Esophagus muscularis mucosa (tissue), 4 donors: Measurements from ENCODE around the gene LAMTOR5. TPM values are rescaled to one million over a fixed set of nuclear protein-coding genes. Genes with fewer than 3 reads are reported as not detected.
"Not testable (repeated sequence)": the region's sequence is repeated elsewhere in the genome, so short reads cannot be mapped to it uniquely, and the experiment has no call there.

Experiments used
- DNase-seq: peaks from one replicate; pipeline ENCODE4 v3.0.0-alpha.2; 2017; ENCODE audit errors: extremely low spot score
- H3K27ac ChIP-seq, 4 donors: fragments of 200-600 bp; sonication (generic); replicated peaks in 1 of 4; 1 replicate in 3 of 4; 2 replicates in 1 of 4; pipeline ENCODE4 v1.5.1; 2016 to 2019; ENCODE audit warnings: mild to moderate bottlenecking in 1 of 4
- H3K27me3 ChIP-seq, 4 donors: fragments of 200-600 bp; sonication (generic); one replicate each; pipeline versions ENCODE4 v1.5.1 to v1.6.0; 2016 to 2019
- H3K36me3 ChIP-seq, 4 donors: fragments of 200-600 bp; sonication (generic); one replicate each; pipeline ENCODE4 v1.5.1; 2016 to 2019
- H3K4me1 ChIP-seq, 4 donors: fragments of 200-600 bp; sonication (generic); one replicate each; pipeline ENCODE4 v1.5.1; 2016 to 2019
- H3K4me3 ChIP-seq, 4 donors: fragments of 200-600 bp; sonication (generic); 1 replicate in 2 of 4; 2 replicates in 2 of 4; pipeline ENCODE4 v1.5.1; 2016 to 2019; ENCODE audit warnings: mild to moderate bottlenecking in 4 of 4, moderate library complexity in 1 of 4
- H3K9me3 ChIP-seq, 4 donors: fragments of 200-600 bp; sonication (generic); 1 replicate in 3 of 4; 2 replicates in 1 of 4; pipeline ENCODE4 v1.5.1; 2016 to 2019
- EP300 ChIP-seq: sonication (generic); formaldehyde crosslinking; IDR thresholded peaks from one replicate; pipeline ENCODE4 v1.6.1; 2017; ENCODE audit warnings: antibody characterized with exemption
- POLR2A ChIP-seq: fragments of 450-650 bp; IDR thresholded peaks from one replicate; pipeline ENCODE4 v1.6.1; 2017; ENCODE audit warnings: antibody characterized with exemption, moderate library complexity, mild to moderate bottlenecking, low read depth
- POLR2AphosphoS5 ChIP-seq, 2 donors: sonication (generic); formaldehyde crosslinking; IDR thresholded peaks; one replicate each; pipeline ENCODE4 v1.6.1; 2017; ENCODE audit warnings: antibody characterized with exemption in 2 of 2
- WGBS: methylation state at CpG from one replicate; pipeline ENCODE4 v1.1.5; 2018; 5-methylcytosine and 5-hydroxymethylcytosine counted together
- intact Hi-C: fragments of 100-400 bp; cut with DNase I; formaldehyde crosslinking; loops from one replicate; pipeline ENCODE4 v1.15.1; 2023
- total RNA-seq, 4 donors: library from RNA; depleted of rRNA; stranded (reverse); fragments of >200 nt; gene quantifications; one replicate each; pipeline versions ENCODE4 v1.1.0 to v1.2.1, GENCODE V29; 2016
- TF ChIP-seq, protein P1 (sequence below), 3 experiments: fragments of 200-600 bp in 2 of 3; fragments of 450-650 bp in 1 of 3; sonication (generic) in 2 of 3; IDR thresholded peaks; one replicate each; pipeline ENCODE4 v1.5.1; 2017 to 2019; ENCODE audit warnings: antibody characterized with exemption in 3 of 3, mild to moderate bottlenecking in 2 of 3, moderate library complexity in 1 of 3

Gene LAMTOR5
- total RNA-seq, 4 donors from 2014 or later, result 59.9 to 113 (median 71.0) TPM

DNA sequence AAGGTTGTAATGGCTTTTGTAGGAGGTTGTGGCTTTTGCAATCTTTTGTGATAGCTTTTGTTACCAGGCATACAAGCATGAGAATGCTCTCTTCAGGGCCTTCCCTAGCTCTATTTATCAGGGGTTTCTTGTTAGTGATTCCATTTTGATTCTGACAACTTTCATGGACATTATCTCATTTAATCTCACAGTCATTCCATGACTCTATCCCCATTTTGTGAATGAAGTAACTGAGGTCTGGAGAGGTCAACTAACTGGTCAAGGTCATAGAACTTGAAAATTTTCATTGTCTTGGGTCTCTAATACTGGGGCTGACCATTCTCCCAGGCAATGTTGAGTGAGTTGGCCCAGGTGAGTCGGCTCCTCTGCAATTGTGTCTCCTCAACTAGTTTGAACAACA is 11.2 kb upstream of the LAMTOR5 start:
- Histone ChIP-seq H3K9me3 (no peaks in the 10 kb centered on the region), H3K27me3 (no peaks in the 10 kb centered on the region), H3K4me1 (peaks cover 0 to 5% (median 2%) of the 10 kb centered on the region in 4 donors), H3K4me3 (no peak overlapping the region), H3K27ac (no peak overlapping the region), H3K36me3 (no peaks in the 10 kb centered on the region)
- no peak for DNase-seq
- 88% methylated on average over 1 of the region's 1 CpG for WGBS
- intact Hi-C loops, result no loop called here
- no peak for TF ChIP-seq EP300
- TF ChIP-seq POLR2A, result no peak
- TF ChIP-seq, protein P1, sequence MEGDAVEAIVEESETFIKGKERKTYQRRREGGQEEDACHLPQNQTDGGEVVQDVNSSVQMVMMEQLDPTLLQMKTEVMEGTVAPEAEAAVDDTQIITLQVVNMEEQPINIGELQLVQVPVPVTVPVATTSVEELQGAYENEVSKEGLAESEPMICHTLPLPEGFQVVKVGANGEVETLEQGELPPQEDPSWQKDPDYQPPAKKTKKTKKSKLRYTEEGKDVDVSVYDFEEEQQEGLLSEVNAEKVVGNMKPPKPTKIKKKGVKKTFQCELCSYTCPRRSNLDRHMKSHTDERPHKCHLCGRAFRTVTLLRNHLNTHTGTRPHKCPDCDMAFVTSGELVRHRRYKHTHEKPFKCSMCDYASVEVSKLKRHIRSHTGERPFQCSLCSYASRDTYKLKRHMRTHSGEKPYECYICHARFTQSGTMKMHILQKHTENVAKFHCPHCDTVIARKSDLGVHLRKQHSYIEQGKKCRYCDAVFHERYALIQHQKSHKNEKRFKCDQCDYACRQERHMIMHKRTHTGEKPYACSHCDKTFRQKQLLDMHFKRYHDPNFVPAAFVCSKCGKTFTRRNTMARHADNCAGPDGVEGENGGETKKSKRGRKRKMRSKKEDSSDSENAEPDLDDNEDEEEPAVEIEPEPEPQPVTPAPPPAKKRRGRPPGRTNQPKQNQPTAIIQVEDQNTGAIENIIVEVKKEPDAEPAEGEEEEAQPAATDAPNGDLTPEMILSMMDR (IDR thresholded peaks at IDR 0.05), result no peak
- no peak for TF ChIP-seq POLR2AphosphoS5 (IDR thresholded peaks at IDR 0.05)

DNA sequence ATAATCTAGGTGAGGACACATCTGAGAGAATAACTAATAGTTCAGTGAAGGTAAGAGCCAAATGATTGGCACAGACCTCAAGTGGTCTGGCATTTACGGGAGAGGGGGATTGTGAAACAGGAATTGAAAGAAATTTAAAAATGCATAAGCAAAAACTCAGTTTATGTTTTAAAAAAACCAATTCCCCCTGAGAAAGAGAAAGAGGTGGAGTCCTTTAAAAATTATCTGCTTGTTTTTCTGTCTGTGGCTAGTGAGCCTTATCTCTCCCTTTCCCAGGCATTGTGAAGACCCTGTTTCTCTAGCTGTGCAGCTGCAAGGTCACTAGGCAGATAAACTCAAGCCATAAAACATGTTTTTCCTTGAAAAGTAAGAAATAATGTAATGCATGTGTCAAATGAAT is 5.6 kb upstream of the LAMTOR5 start:
- 78% methylated on average over 1 of the region's 1 CpG for WGBS
- peaks cover 9 to 15% (median 11%) of the 10 kb centered on the region in 4 donors for H3K4me1 ChIP-seq
- not testable (repeated sequence) for H3K27me3 ChIP-seq, H3K27ac ChIP-seq, H3K9me3 ChIP-seq, H3K36me3 ChIP-seq, H3K4me3 ChIP-seq, DNase-seq
- intact Hi-C loops, result loop anchor here (2.0 to 5.0 kb wide), 2 partner anchors 48 to 84 kb away; no protein-coding TSS in a partner anchor

DNA sequence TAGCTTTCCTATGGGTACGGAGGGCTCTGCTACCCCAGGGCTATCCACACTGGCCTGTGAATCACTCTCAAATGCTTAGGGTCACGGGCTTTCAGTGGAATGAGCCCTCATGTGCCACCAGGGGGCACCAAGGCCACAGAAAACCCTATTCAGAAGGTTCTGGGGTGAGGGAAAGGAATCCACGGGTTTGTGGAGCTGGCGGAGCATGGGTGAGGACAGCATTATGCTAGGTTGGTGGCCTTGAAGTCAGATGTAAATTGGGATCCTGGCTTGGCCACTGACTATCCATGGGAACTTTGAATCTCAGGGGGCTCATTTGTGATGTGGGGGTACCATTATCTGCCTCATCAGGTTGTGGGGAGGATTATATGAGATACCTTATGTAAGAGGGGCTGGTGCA is 5.1 kb upstream of the LAMTOR5 start:
- H3K4me3 ChIP-seq, result no peak overlapping the region
- no peaks in the 10 kb centered on the region for H3K9me3 ChIP-seq
- no peak for DNase-seq
- no peak overlapping the region for H3K27ac ChIP-seq
- intact Hi-C loops, result loop anchor here (2.0 to 5.0 kb wide), 2 partner anchors 48 to 85 kb away; no protein-coding TSS in a partner anchor
- no peaks in the 10 kb centered on the region for H3K36me3 ChIP-seq
- H3K4me1 ChIP-seq, result peaks cover 11 to 17% (median 14%) of the 10 kb centered on the region in 4 donors
- H3K27me3 ChIP-seq, result no peaks in the 10 kb centered on the region
- WGBS, result 57% methylated on average over 3 of the region's 4 CpGs
- TF ChIP-seq EP300, result no peak
- no peak for TF ChIP-seq POLR2A
- peak in 1 of 2 donors; percentile 9 for TF ChIP-seq POLR2AphosphoS5 (IDR thresholded peaks at IDR 0.05)
- TF ChIP-seq, protein P1 (IDR thresholded peaks at IDR 0.05), result peak; percentile 64 to 72 (median 67)

DNA sequence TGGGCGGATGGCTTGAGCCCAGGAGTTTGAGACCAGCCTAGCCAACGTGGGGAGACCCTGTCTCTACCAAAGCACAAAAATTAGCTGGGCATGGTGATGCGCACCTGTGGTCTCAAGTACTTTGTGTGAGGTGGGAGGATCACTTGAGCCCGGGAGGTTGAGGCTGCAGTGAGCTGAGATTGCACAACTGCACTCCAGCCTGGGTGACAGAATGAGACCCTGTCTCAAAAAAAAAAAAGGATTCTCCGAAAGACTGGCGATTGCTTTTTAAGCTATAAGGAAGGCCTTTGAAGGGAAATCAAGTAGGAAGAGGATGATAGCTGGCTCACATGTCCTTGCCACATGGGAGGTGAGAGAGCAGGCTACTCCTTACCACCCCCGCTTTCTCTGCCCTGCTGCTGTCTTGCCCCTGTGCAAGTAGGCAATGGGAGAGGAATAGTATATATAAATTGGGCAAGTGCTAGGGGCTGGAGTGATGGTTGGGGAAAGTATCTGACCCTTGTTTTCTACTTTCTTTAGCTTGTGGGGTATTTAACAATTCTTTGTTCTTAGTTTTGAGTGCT is 3.8 kb upstream of the LAMTOR5 start:
- intact Hi-C loops, result loop anchor here (5.0 kb wide), 1 partner anchor 86 kb away; no protein-coding TSS in a partner anchor
- no peaks in the 10 kb centered on the region for H3K36me3 ChIP-seq
- no peak for TF ChIP-seq POLR2A
- TF ChIP-seq POLR2AphosphoS5 (IDR thresholded peaks at IDR 0.05), result no peak
- TF ChIP-seq EP300, result no peak
- TF ChIP-seq, protein P1 (IDR thresholded peaks at IDR 0.05), result no peak
- no peak overlapping the region for H3K4me3 ChIP-seq
- WGBS, result 90% methylated on average over 6 of the region's 7 CpGs
- H3K4me1 ChIP-seq, result peaks cover 17 to 23% (median 19%) of the 10 kb centered on the region in 4 donors
- no peaks in the 10 kb centered on the region for H3K27me3 ChIP-seq
- H3K9me3 ChIP-seq, result no peaks in the 10 kb centered on the region
- H3K27ac ChIP-seq, result no peak overlapping the region
- DNase-seq, result no peak

DNA sequence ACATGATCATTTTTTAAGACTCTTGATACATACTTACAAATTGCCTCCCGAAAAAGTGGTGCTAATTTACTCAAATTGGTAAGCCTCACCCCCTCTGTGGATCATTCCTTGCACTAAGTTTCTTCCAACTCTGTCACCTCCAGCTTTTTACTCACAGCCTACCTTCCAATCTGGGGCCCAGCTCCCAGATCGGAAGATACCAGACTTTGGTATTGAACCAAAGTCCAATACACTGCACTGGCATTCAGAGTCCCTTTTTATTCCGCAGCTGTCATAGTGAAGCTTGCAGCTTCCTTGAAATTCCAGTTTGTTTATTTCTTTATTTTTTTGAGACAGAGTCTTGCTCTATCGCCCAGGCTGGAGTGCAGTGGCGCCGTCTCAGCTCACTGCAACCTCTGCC is 1.8 kb upstream of the LAMTOR5 start:
- TF ChIP-seq POLR2A (no peak), EP300 (no peak), POLR2AphosphoS5 (IDR thresholded peaks at IDR 0.05) (no peak)
- TF ChIP-seq, protein P1 (IDR thresholded peaks at IDR 0.05), result no peak
- no peaks in the 10 kb centered on the region for H3K9me3 ChIP-seq
- H3K36me3 ChIP-seq, result peaks cover 1 to 16% (median 15%) of the 10 kb centered on the region in 4 donors
- peaks cover 20 to 30% (median 27%) of the 10 kb centered on the region in 4 donors for H3K4me1 ChIP-seq
- no peak for DNase-seq
- intact Hi-C loops, result loop anchor here (5.0 kb wide), 1 partner anchor 67 kb away; no protein-coding TSS in a partner anchor
- H3K27ac ChIP-seq, result no peak overlapping the region
- no peaks in the 10 kb centered on the region for H3K27me3 ChIP-seq
- H3K4me3 ChIP-seq, result no peak overlapping the region
- WGBS, result 96% methylated on average over 6 of the region's 6 CpGs
